IMR-90 (cell line): ENCODE measurements around the gene RAC2. TPM values are rescaled to one million over a fixed set of nuclear protein-coding genes. Genes with fewer than 3 reads are reported as not detected.

Experiments used
- ATAC-seq: fragments of 200-7000 bp; cut with Tn5 transposase; 2 replicates; pipeline ENCODE4 v1.9.1; 2020; ENCODE audit warnings: low read depth, mild to moderate bottlenecking, moderate library complexity
- BruUV-seq: library from RNA; stranded (reverse); fragments of 400-500 nt; replicated peaks from 2 replicates; lab custom pipeline; 2021; lab: Mats Ljungman, UMichigan
- CTCF ChIA-PET: fragments of 300-600 bp; formaldehyde crosslinking; extraction: SDS; loops from one replicate; lab custom pipeline; 2021; ENCODE audit warnings: antibody characterized with exemption; lab: Yijun Ruan, JAX
- POLR2A ChIA-PET: fragments of 300-600 bp; sonication (Branson Sonifier 250); formaldehyde crosslinking; loops from one replicate; lab custom pipeline; 2022; ENCODE audit warnings: antibody characterized with exemption; ENCODE audit not compliant: unreplicated experiment; lab: Charles Lee
- DNase-seq: peaks from one replicate; pipeline ENCODE4 v3.0.0; 2013
- H2AFZ ChIP-seq: replicated peaks from 2 replicates; pipeline ENCODE3; 2013; ENCODE audit warnings: low read length, mild to moderate bottlenecking; ENCODE audit not compliant: poor library complexity
- H2AK5ac ChIP-seq: 2 replicates; pipeline ENCODE4 v1.6.1; 2013; ENCODE audit warnings: low read depth, low read length, inconsistent platforms
- H2AK9ac ChIP-seq: replicated peaks from 2 replicates; pipeline ENCODE3; 2013; ENCODE audit warnings: mild to moderate bottlenecking, low read depth, low read length, moderate library complexity; ENCODE audit not compliant: poor library complexity
- H2BK120ac ChIP-seq: 2 replicates; pipeline ENCODE4 v1.6.1; 2013; ENCODE audit warnings: low read depth, low read length, inconsistent platforms
- H2BK15ac ChIP-seq: 3 replicates; pipeline ENCODE4 v1.6.1; 2013; ENCODE audit warnings: low read depth, low read length, inconsistent platforms
- H2BK20ac ChIP-seq: 2 replicates; pipeline ENCODE4 v1.6.1; 2013; ENCODE audit warnings: low read depth, mild to moderate bottlenecking, inconsistent platforms, low read length, moderate library complexity
- H2BK5ac ChIP-seq: 2 replicates; pipeline ENCODE4 v1.6.1; 2013; ENCODE audit warnings: mild to moderate bottlenecking, low read depth, low read length, inconsistent platforms; ENCODE audit not compliant: poor library complexity, severe bottlenecking
- H3K14ac ChIP-seq: replicated peaks from 2 replicates; pipeline ENCODE4 v1.6.1; 2013; ENCODE audit warnings: low read depth, low read length, inconsistent platforms
- H3K18ac ChIP-seq: 2 replicates; pipeline ENCODE4 v1.6.1; 2013; ENCODE audit warnings: low read depth, low read length, control low read depth
- H3K23ac ChIP-seq: 2 replicates; pipeline ENCODE4 v1.6.1; 2013; ENCODE audit warnings: low read depth, low read length, inconsistent platforms
- H3K27ac ChIP-seq: 2 replicates; pipeline ENCODE4 v1.5.1; 2013; ENCODE audit warnings: mild to moderate bottlenecking, control low read depth, low read length; ENCODE audit not compliant: insufficient read depth
- H3K27me3 ChIP-seq: 2 replicates; pipeline ENCODE4 v1.6.1; 2013; ENCODE audit warnings: low read length; ENCODE audit not compliant: control insufficient read depth, insufficient read depth
- H3K36me3 ChIP-seq: 2 replicates; pipeline ENCODE4 v1.6.1; 2013; ENCODE audit warnings: low read length, mixed read lengths; ENCODE audit not compliant: control insufficient read depth, insufficient read depth
- H3K4ac ChIP-seq: 2 replicates; pipeline ENCODE4 v1.6.1; 2013; ENCODE audit warnings: low read depth, low read length, inconsistent platforms
- H3K4me1 ChIP-seq: 2 replicates; pipeline ENCODE4 v1.6.1; 2013; ENCODE audit warnings: low read length, mixed read lengths; ENCODE audit not compliant: control insufficient read depth, insufficient read depth
- H3K4me2 ChIP-seq: 2 replicates; pipeline ENCODE4 v1.6.1; 2013; ENCODE audit warnings: low read depth, mild to moderate bottlenecking, control low read depth, low read length, moderate library complexity
- H3K4me3 ChIP-seq: 2 replicates; pipeline ENCODE4 v1.5.1; 2013; ENCODE audit warnings: low read depth, mild to moderate bottlenecking, control low read depth, low read length, moderate library complexity; ENCODE audit not compliant: insufficient read depth
- H3K56ac ChIP-seq: 2 replicates; pipeline ENCODE4 v1.6.1; 2013; ENCODE audit warnings: low read length, inconsistent platforms; ENCODE audit not compliant: insufficient read depth; ENCODE audit errors: extremely low read depth
- H3K79me1 ChIP-seq, 2 experiments: 2 replicates each; pipeline ENCODE4 v1.6.1; 2013; ENCODE audit warnings: low read length in 2 of 2, inconsistent platforms in 1 of 2, low read depth in 1 of 2
- H3K9ac ChIP-seq: 2 replicates; pipeline ENCODE4 v1.6.1; 2013; ENCODE audit warnings: low read depth, low read length, control low read depth
- H3K9me1 ChIP-seq: 2 replicates; pipeline ENCODE4 v1.6.1; 2013; ENCODE audit warnings: low read length, inconsistent platforms; ENCODE audit not compliant: insufficient read depth
- H3K9me3 ChIP-seq: 2 replicates; pipeline ENCODE4 v1.6.1; 2013; ENCODE audit warnings: low read length; ENCODE audit not compliant: control insufficient read depth, insufficient read depth
- H4K20me1 ChIP-seq: 2 replicates; pipeline ENCODE4 v1.6.1; 2013; ENCODE audit warnings: low read length, inconsistent platforms; ENCODE audit not compliant: insufficient read depth
- H4K5ac ChIP-seq: 2 replicates; pipeline ENCODE4 v1.6.1; 2013; ENCODE audit warnings: mild to moderate bottlenecking, low read depth, low read length, control low read depth
- H4K8ac ChIP-seq, 2 experiments: 2 replicates each; pipeline ENCODE4 v1.6.1; 2013; ENCODE audit warnings: low read depth in 2 of 2, low read length in 2 of 2, control low read depth in 1 of 2, inconsistent platforms in 1 of 2
- H4K91ac ChIP-seq: 2 replicates; pipeline ENCODE4 v1.6.1; 2013; ENCODE audit warnings: low read depth, low read length, inconsistent platforms; ENCODE audit not compliant: insufficient read depth
- MXI1 ChIP-seq: IDR thresholded peaks from 2 replicates; pipeline ENCODE4 v1.6.1; 2012; ENCODE audit warnings: low read depth, mild to moderate bottlenecking, low read length, moderate library complexity, borderline replicate concordance
- WGBS, 2 experiments: methylation state at CpG; one replicate each; pipeline versions ENCODE4 v1.1.5 to v1.1.7; 2013; ENCODE audit warnings: missing lambda C conversion rate in 2 of 2; ENCODE audit not compliant: insufficient read length in 1 of 2; ENCODE audit errors: extremely low coverage in 2 of 2; 5-methylcytosine and 5-hydroxymethylcytosine counted together
- dilution Hi-C: fragments of 300-500 bp; cut with HindIII; formaldehyde crosslinking; loops from one replicate; pipeline ENCODE4 v1.14.3; 2018; ENCODE audit warnings: low sequenced_read_pairs; ENCODE audit not compliant: unreplicated experiment
- in situ Hi-C: fragments of 300-500 bp; cut with MboI; formaldehyde crosslinking; loops from 3 replicates; pipeline ENCODE4 v1.14.3; 2019; ENCODE audit warnings: low sequenced_read_pairs, inconsistent platforms, mixed read lengths
- intact Hi-C: fragments of 100-400 bp; cut with micrococcal nuclease; formaldehyde crosslinking; loops from 2 replicates; pipeline ENCODE4 v1.10.0; 2022
- polyA plus RNA-seq, 3 experiments: library from polyadenylated mRNA; depleted of rRNA; stranded (reverse); fragments of >200 nt; gene quantifications; 2 replicates each; pipeline ENCODE4 v1.2.3, GENCODE V29; 2012; ENCODE audit warnings: low replicate concordance in 1 of 3
- total RNA-seq: library from RNA; depleted of rRNA; stranded (reverse); fragments of >200 nt; gene quantifications from 2 replicates; pipeline ENCODE4 v1.2.3, GENCODE V29; 2012

The RAC2 gene
- total and polyA plus RNA-seq, 2 of the 4 experiments (the other 2 are of a cell fraction) = 10.0 to 72.3 TPM

- CTCF ChIA-PET = no interaction called here
- ATAC-seq (peak; percentile 58), DNase-seq (peak; percentile 37)
- H3K4me1 ChIP-seq = peaks cover 18% of the 10 kb centered on the region
- TF ChIP-seq MXI1 = no peak
- H2BK5ac ChIP-seq = peak overlapping the region; percentile 85
- peak overlapping the region; percentile 84 for H3K18ac ChIP-seq
- H4K91ac ChIP-seq = peak overlapping the region; percentile 95
- peak overlapping the region; percentile 79; the same call in 2 of the 3 replicates for H2BK15ac ChIP-seq
- H2AK5ac ChIP-seq = peak overlapping the region; percentile 63
- H3K4ac ChIP-seq = peak overlapping the region; percentile 90
- peak overlapping the region; percentile 95 for H2AK9ac ChIP-seq
- peaks cover 1% of the 10 kb centered on the region; the same call in 1 of the 2 replicates for H3K36me3 ChIP-seq
- peak overlapping the region; percentile 95 for H3K27ac ChIP-seq
- no peaks in the 10 kb centered on the region for H3K9me3 ChIP-seq
- peak overlapping the region; percentile 50; the same call in 1 of the 2 replicates for H2BK20ac ChIP-seq
- H3K9ac ChIP-seq = peak overlapping the region; percentile 93
- peak overlapping the region; percentile 41 for H3K4me3 ChIP-seq
- no peaks in the 10 kb centered on the region for H3K27me3 ChIP-seq
- H3K4me2 ChIP-seq = peak overlapping the region; percentile 93
- POLR2A ChIA-PET = no interaction called here
- in situ Hi-C loops = no loop called here
- 0% methylated on average over 3 of the region's 5 CpGs; no CpG with 5 or more reads in 1 of the 2 experiments for WGBS, 2 experiments
- peak overlapping the region; percentile 97 for H2AFZ ChIP-seq
- H3K9me1 ChIP-seq = peaks cover 8% of the 10 kb centered on the region
- intact Hi-C loops = no loop called here
- H3K56ac ChIP-seq = peak overlapping the region; percentile 81
- dilution Hi-C loops = no loop called here
- peak overlapping the region; percentile 93 for H3K23ac ChIP-seq
- H4K5ac ChIP-seq = peak overlapping the region; percentile 97
- H4K20me1 ChIP-seq = no peaks in the 10 kb centered on the region
- H3K79me1 ChIP-seq = peaks cover 0 to 21% of the 10 kb centered on the region in 2 experiments; a peak in 3 of 4 replicates
- BruUV-seq = no TSS peak
- H3K14ac ChIP-seq = peak overlapping the region; percentile 83
- H2BK120ac ChIP-seq = peak overlapping the region; percentile 80
- H4K8ac ChIP-seq = peak overlapping the region; percentile 90 to 98
Measured at GRCh38 chr22:37187552-37187890, 56.5 kb downstream of the RAC2 start.
